GDM1 (cell line): ENCODE data around the gene AMIGO1.
"Not testable (repeated sequence)": the region's sequence is repeated elsewhere in the genome, so short reads cannot be mapped to it uniquely, and the experiment has no call there.

Experiments used
- DNase-seq: peaks from one replicate; lab custom pipeline; 2025; lab: John Stamatoyannopoulos, UW

AMIGO1 gene

GRCh38 chr1:109483672-109484518, 25.6 kb downstream of the AMIGO1 start, which contains the start of gene ATXN7L2:
Gene ATXN7L2, plus strand, starts transcription at chr1:109483905. Its CDS starts 49 bp downstream, at chr1:109483954.
- DNase-seq = peak; percentile 89

GRCh38 chr1:109482791-109483671, 26.5 kb downstream of the AMIGO1 start:
- no peak for DNase-seq

DNA sequence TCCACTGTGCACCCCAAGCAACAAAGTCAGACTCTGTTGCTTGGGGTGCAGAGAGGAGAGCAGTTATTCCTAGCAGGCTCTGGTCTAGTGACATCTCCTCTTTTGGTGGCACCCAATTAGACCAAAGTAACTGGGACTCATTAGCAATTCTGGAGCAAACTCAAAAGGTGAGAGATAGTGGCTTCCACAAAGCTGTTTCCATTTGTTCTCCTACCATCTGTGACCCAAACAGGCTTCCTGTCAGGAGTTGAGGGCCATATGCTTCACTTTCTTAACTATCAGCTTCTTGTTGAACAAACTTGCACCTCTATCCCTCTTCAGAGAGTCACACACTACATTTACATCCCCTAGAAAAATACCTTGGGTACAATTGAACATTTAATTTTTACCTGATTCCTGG, 27.3 kb downstream of the AMIGO1 start:
- no peak for DNase-seq

- no peak for DNase-seq
These were observed 27.9 kb downstream of the AMIGO1 start for GRCh38 chr1:109481646-109482045.

- DNase-seq = no peak
These were observed 29.6 kb downstream of the AMIGO1 start for GRCh38 chr1:109479901-109480300.

GRCh38 chr1:109479311-109479710, 30.2 kb downstream of the AMIGO1 start:
- no peak for DNase-seq

- DNase-seq = no peak
These were observed 30.7 kb downstream of the AMIGO1 start for GRCh38 chr1:109478806-109479205.

GRCh38 chr1:109477821-109478220, 31.7 kb downstream of the AMIGO1 start:
- DNase-seq = no peak

DNA sequence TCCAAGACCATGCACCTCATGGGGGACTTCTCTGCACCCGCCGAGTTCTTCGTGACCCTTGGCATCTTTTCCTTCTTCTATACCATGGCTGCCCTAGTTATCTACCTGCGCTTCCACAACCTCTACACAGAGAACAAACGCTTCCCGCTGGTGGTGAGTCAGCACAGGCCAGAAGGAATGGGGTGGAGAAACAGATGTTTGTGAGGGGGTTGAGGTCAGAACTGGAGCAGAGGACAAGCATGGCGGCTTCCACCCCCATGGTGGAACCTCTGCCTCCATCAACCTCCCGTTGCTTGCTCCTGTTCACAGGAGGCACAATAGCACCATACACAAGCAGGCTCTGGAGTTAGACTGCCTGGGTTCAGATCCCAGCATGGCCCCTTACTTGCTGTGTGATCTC, 32.7 kb downstream of the AMIGO1 start:
- DNase-seq = no peak

- DNase-seq = no peak
These were observed 34.3 kb downstream of the AMIGO1 start for GRCh38 chr1:109475261-109475660.

DNA sequence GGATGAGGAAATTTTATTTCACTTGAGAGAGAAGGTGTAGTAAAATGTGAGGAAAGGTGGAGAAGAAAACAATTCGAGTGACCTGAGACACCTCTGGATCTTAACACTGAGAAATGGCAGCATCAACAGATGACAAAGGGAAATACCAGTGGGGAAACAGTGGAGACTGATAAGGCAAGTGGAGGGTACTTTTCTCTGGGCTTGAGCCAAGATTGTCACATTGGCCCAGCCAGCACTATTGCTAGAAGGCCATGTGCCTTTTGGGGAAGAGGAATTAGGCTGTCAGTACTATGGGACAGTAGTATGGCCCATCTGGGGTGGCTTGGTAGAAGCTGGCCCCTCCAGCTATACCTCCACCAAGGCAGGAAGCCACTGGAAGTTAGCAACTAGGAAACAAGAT, 34.8 kb downstream of the AMIGO1 start:
- no peak for DNase-seq

GRCh38 chr1:109473284-109474057, 36.1 kb downstream of the AMIGO1 start:
- DNase-seq = not testable (repeated sequence)

GRCh38 chr1:109472779-109473178, 36.7 kb downstream of the AMIGO1 start:
- no peak for DNase-seq

- DNase-seq = no peak
These were observed 39.3 kb downstream of the AMIGO1 start for GRCh38 chr1:109470245-109470644.

- no peak for DNase-seq
These were observed 40.6 kb downstream of the AMIGO1 start for GRCh38 chr1:109468903-109469302.

DNA sequence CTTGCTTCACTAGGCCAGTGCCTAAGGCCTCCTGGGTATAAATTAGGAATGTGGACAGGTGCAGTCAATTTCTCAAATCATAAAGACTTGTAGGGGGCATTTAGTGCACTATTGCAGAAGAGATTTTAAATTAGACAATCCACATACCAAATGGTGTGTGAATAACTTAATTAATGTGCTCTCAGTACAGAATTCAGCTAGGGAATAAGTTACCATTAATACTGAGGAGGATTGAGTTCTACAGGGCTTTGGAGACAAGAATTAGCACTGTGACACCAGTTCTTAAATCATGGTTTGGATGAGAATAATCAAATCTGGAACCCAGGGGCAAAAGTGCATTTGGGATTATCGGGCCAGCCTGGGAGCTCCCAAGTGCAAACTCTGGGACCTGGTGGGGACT, 41.5 kb downstream of the AMIGO1 start:
- no peak for DNase-seq

- DNase-seq = no peak
These were observed 42.2 kb downstream of the AMIGO1 start for GRCh38 chr1:109467301-109467777.

- DNase-seq = no peak
These were observed 42.9 kb downstream of the AMIGO1 start, which contains the start of gene SYPL2 for GRCh38 chr1:109466452-109467300. Gene SYPL2, plus strand, starts transcription at chr1:109466546. Its CDS starts 298 bp downstream, at chr1:109466844.

GRCh38 chr1:109466125-109466451, 43.4 kb downstream of the AMIGO1 start:
- DNase-seq = no peak

DNA sequence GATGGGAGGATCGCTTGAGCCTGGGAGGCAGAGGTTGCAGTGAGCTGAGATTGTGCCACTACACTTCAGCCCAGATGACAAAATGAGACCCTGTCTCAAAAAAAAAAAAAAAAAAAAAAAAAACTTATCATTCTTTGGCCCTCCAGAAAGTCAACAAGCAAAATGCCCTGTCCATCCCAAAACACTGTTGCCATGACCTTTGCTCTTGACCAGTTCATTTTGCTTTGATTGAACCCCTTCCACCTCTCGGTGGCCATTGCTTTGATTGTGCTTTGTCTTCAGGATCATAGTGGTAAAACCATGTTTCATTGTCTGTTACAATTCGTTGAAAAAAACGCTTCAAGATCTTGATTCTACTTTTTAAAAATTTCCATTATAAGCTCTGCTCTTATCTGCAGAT, 51.7 kb downstream of the AMIGO1 start:
- DNase-seq = no peak

- DNase-seq = no peak
These were observed 54.9 kb downstream of the AMIGO1 start for GRCh38 chr1:109454497-109455133.
